ENCODE results near the gene SSR1. TPM values are rescaled to one million over a fixed set of nuclear protein-coding genes. Genes with fewer than 3 reads are reported as not detected.

Gene SSR1
- total and polyA plus RNA-seq, 7 donors = 17.9 to 40.4 (median 35.4) TPM

GRCh38 chr6:7237653-7238188 lies 75.3 kb downstream of the SSR1 start:
- TF ChIP-seq, protein P1, sequence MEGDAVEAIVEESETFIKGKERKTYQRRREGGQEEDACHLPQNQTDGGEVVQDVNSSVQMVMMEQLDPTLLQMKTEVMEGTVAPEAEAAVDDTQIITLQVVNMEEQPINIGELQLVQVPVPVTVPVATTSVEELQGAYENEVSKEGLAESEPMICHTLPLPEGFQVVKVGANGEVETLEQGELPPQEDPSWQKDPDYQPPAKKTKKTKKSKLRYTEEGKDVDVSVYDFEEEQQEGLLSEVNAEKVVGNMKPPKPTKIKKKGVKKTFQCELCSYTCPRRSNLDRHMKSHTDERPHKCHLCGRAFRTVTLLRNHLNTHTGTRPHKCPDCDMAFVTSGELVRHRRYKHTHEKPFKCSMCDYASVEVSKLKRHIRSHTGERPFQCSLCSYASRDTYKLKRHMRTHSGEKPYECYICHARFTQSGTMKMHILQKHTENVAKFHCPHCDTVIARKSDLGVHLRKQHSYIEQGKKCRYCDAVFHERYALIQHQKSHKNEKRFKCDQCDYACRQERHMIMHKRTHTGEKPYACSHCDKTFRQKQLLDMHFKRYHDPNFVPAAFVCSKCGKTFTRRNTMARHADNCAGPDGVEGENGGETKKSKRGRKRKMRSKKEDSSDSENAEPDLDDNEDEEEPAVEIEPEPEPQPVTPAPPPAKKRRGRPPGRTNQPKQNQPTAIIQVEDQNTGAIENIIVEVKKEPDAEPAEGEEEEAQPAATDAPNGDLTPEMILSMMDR (IDR thresholded peaks at IDR 0.05) = no peak
- H3K36me3 ChIP-seq (ENCODE audit: insufficient read depth in 1 of 2, low read depth in 1 of 2) = peaks cover 0 to 36% of the 10 kb centered on the region in 2 donors
- no peaks in the 10 kb centered on the region for H3K9me3 ChIP-seq
- H3K4me1 ChIP-seq = peaks cover 28% of the 10 kb centered on the region
- WGBS, 3 donors = 85 to 93% (median 89%) methylated on average over 8 of the region's 8 CpGs
- H3K27me3 ChIP-seq (ENCODE audit: insufficient read depth in 3 of 3, low read length in 2 of 3) = no peaks in the 10 kb centered on the region
- peak overlapping the region; percentile 38 for H3K27ac ChIP-seq
- ATAC-seq = no peak
- intact Hi-C loops (cut with DNase I) = loop anchor here (5.0 to 10.0 kb wide), 2 partner anchors 130 to 313 kb away; partner anchors contain the start of gene RREB1 (in 2 of the 2)
- H3K4me3 ChIP-seq = no peak overlapping the region
- no peak for DNase-seq

- intact Hi-C loops (cut with DNase I) = loop anchor here (5.0 to 10.0 kb wide), 2 partner anchors 129 to 312 kb away; partner anchors contain the start of gene RREB1 (in 2 of the 2)
- Histone ChIP-seq H3K27me3 (ENCODE audit: insufficient read depth in 3 of 3, low read length in 2 of 3) (no peaks in the 10 kb centered on the region), H3K4me3 (no peak overlapping the region), H3K4me1 (peaks cover 22% of the 10 kb centered on the region), H3K9me3 (no peaks in the 10 kb centered on the region), H3K36me3 (ENCODE audit: insufficient read depth in 1 of 2, low read depth in 1 of 2) (peaks cover 0 to 42% of the 10 kb centered on the region in 2 donors), H3K27ac (peak overlapping the region; percentile 80)
- TF ChIP-seq, protein P1 (IDR thresholded peaks at IDR 0.05) = no peak
- DNase-seq (no peak), ATAC-seq (peak; percentile 30 to 59 (median 52))
- 61 to 64% (median 64%) methylated on average over 8 of the region's 8 CpGs for WGBS, 3 donors
These were observed 76.4 kb downstream of the SSR1 start for GRCh38 chr6:7236306-7237209.

GRCh38 chr6:7235712-7236305 lies 77.2 kb downstream of the SSR1 start:
- ATAC-seq (peak; percentile 7 to 49 (median 22)), DNase-seq (no peak)
- TF ChIP-seq, protein P1 (IDR thresholded peaks at IDR 0.05) = no peak
- no peaks in the 10 kb centered on the region for H3K27me3 ChIP-seq (ENCODE audit: insufficient read depth in 3 of 3, low read length in 2 of 3)
- no peak overlapping the region for H3K4me3 ChIP-seq
- peaks cover 22% of the 10 kb centered on the region for H3K4me1 ChIP-seq
- intact Hi-C loops (cut with DNase I) = loop anchor here (5.0 to 10.0 kb wide), 2 partner anchors 129 to 311 kb away; partner anchors contain the start of gene RREB1 (in 2 of the 2)
- 33 to 50% (median 39%) methylated on average over 9 of the region's 9 CpGs for whole genome bisulfite sequencing, 3 donors
- H3K9me3 ChIP-seq = no peaks in the 10 kb centered on the region
- peak overlapping the region; percentile 80 for H3K27ac ChIP-seq
- H3K36me3 ChIP-seq (ENCODE audit: insufficient read depth in 1 of 2, low read depth in 1 of 2) = peaks cover under 1 to 42% of the 10 kb centered on the region in 2 donors

DNA sequence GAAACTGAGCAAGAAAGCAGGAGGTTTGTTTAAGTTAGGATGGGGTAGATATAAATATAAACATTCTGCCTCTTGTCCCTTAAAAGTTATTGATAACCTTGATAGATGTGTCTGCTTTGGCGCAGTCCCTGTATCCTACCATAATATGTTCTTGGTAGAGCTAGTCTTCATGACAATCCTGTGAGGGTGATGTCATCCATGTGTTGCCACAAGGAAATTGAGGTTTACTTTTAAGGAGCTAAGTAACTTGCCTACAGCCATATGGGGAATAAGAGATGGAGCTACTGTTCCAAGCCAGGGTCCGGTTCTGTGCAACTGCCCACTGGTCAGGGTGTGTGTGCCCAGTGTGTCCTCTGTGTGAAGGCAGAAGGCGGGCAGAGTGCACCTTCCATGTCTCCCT lies 78.5 kb downstream of the SSR1 start:
- H3K9me3 ChIP-seq = no peaks in the 10 kb centered on the region
- no peak overlapping the region for H3K27ac ChIP-seq
- ATAC-seq = no peak
- H3K27me3 ChIP-seq (ENCODE audit: insufficient read depth in 3 of 3, low read length in 2 of 3) = no peaks in the 10 kb centered on the region
- intact Hi-C loops (cut with DNase I) = loop anchor here in 1 of 2 donors (10.0 kb wide), 1 partner anchor 310 kb away; no protein-coding TSS in a partner anchor
- peaks cover 22% of the 10 kb centered on the region for H3K4me1 ChIP-seq
- 93 to 98% (median 95%) methylated on average over 3 of the region's 3 CpGs for WGBS, 3 donors
- TF ChIP-seq, protein P1 (IDR thresholded peaks at IDR 0.05) = no peak
- H3K4me3 ChIP-seq = no peak overlapping the region
- H3K36me3 ChIP-seq (ENCODE audit: insufficient read depth in 1 of 2, low read depth in 1 of 2) = peaks cover 7 to 49% of the 10 kb centered on the region in 2 donors
- no peak for DNase-seq

Data from psoas muscle (tissue), 8 donors.